K562 (cell line): ENCODE data around the gene CEBPE. TPM values are rescaled to one million over a fixed set of nuclear protein-coding genes. Genes with fewer than 3 reads are reported as not detected.

Experiments used
- ATF7 ChIP-seq: fragments of 450-650 bp; IDR thresholded peaks from 2 replicates; pipeline ENCODE4 v1.7.1; 2014; ENCODE audit warnings: mild to moderate bottlenecking, moderate library complexity
- BCOR ChIP-seq: fragments of 450-650 bp; IDR thresholded peaks from 2 replicates; pipeline ENCODE4 v1.6.1; 2016
- CAMTA2 ChIP-seq: fragments of 250-450 bp; sonication (Bioruptor Pico); conservative IDR thresholded peaks from 2 replicates; pipeline ENCODE4 v1.5.1; 2022
- EGR1 ChIP-seq: fragments of 450-650 bp; conservative IDR thresholded peaks from 2 replicates; pipeline ENCODE4 v1.6.1; 2017; ENCODE audit warnings: mild to moderate bottlenecking
- FOS ChIP-seq: IDR thresholded peaks from 3 replicates; pipeline ENCODE4 v1.6.1; 2011; ENCODE audit not compliant: insufficient read length; ENCODE audit errors: extremely low read depth
- HDAC1 ChIP-seq, 2 experiments: fragments of 450-650 bp; IDR thresholded peaks; 2 replicates each; pipeline ENCODE4 v1.6.1; 2016 to 2017; ENCODE audit warnings: inconsistent platforms in 1 of 2, mild to moderate bottlenecking in 1 of 2, moderate library complexity in 1 of 2
- HDAC8 ChIP-seq: fragments of 450-650 bp; IDR thresholded peaks from 2 replicates; pipeline ENCODE4 v1.6.1; 2016; ENCODE audit warnings: mild to moderate bottlenecking, missing genetic modification characterization, moderate library complexity, missing compliant biosample characterization
- HLTF ChIP-seq: fragments of 450-650 bp; IDR thresholded peaks from 2 replicates; pipeline ENCODE4 v1.6.1; 2016
- KLF16 ChIP-seq: IDR thresholded peaks from 2 replicates; pipeline ENCODE4 v1.6.1; 2016; ENCODE audit warnings: antibody characterized with exemption
- MEIS2 ChIP-seq: fragments of 450-650 bp; IDR thresholded peaks from 2 replicates; pipeline ENCODE4 v1.6.1; 2014; ENCODE audit warnings: mild to moderate bottlenecking; ENCODE audit not compliant: partially characterized antibody
- NCOR1 ChIP-seq: fragments of 450-650 bp; IDR thresholded peaks from 2 replicates; pipeline ENCODE4 v1.6.1; 2016; ENCODE audit warnings: mild to moderate bottlenecking, moderate library complexity
- NUFIP1 ChIP-seq: fragments of 450-650 bp; IDR thresholded peaks from 2 replicates; pipeline ENCODE4 v1.6.1; 2018; ENCODE audit not compliant: partially characterized antibody
- RB1 ChIP-seq: fragments of 450-650 bp; IDR thresholded peaks from 2 replicates; pipeline ENCODE4 v1.6.1; 2017; ENCODE audit warnings: low read depth, mild to moderate bottlenecking
- SAP30 ChIP-seq: fragments of 200-600 bp; sonication (generic); IDR thresholded peaks from 2 replicates; pipeline ENCODE4 v1.6.1; 2012; ENCODE audit warnings: borderline replicate concordance, low read depth, mild to moderate bottlenecking, moderate library complexity, low read length, control low read depth, inconsistent platforms; ENCODE audit not compliant: insufficient read depth, poor library complexity, severe bottlenecking
- YY1 ChIP-seq, 3 experiments: IDR thresholded peaks; 2 replicates each; pipeline ENCODE4 v1.6.1; 2011; ENCODE audit warnings: low read length in 2 of 3, mild to moderate bottlenecking in 2 of 3, moderate library complexity in 2 of 3, borderline replicate concordance in 1 of 3, control low read depth in 1 of 3, low read depth in 1 of 3; ENCODE audit not compliant: insufficient read depth in 3 of 3, insufficient replicate concordance in 2 of 3, control insufficient read depth in 1 of 3, insufficient read length in 1 of 3; ENCODE audit errors: extremely low read depth in 1 of 3
- ZNF224 ChIP-seq: sonication (generic); formaldehyde crosslinking; IDR thresholded peaks from 2 replicates; pipeline ENCODE4 v1.8.0; 2022; ENCODE audit warnings: mild to moderate bottlenecking, missing genetic modification reagents
- ZNF79 ChIP-seq: fragments of 250-450 bp; sonication (Bioruptor Pico); IDR thresholded peaks from 2 replicates; pipeline ENCODE4 v1.4.0; 2020; ENCODE audit warnings: low read depth, mild to moderate bottlenecking, moderate library complexity
- polyA plus RNA-seq, 8 experiments: library from polyadenylated mRNA; depleted of rRNA in 4 of 8; stranded (reverse) in 5 of 8; unstranded in 3 of 8; fragments of >200 nt; fragmentation: Nextera tagmentation in 2 of 8; fragmentation: Illumina TruSeq in 1 of 8; extraction: Ambion mirVana in 2 of 8; extraction: Trizol in 1 of 8; gene quantifications; 2 replicates each; pipeline versions ENCODE4 v1.2.1 to v1.2.3, GENCODE V29; 2011 to 2014; ENCODE audit warnings: inconsistent platforms in 1 of 8, missing spikeins in 1 of 8
- total RNA-seq, 7 experiments: library from RNA; depleted of rRNA in 6 of 7; stranded (reverse); fragments of >200 nt in 6 of 7; fragmentation: Illumina TruSeq in 2 of 7; extraction: Trizol in 2 of 7; gene quantifications; 2 replicates each; pipeline versions ENCODE4 v1.2.1 to v1.2.3, GENCODE V29; 2011 to 2021; ENCODE audit warnings: low replicate concordance in 1 of 7
- TF ChIP-seq, protein P1 (sequence below): sonication (generic); formaldehyde crosslinking; IDR thresholded peaks from 2 replicates; pipeline ENCODE4 v1.8.0; 2022; ENCODE audit warnings: missing genetic modification reagents, mild to moderate bottlenecking, moderate library complexity, borderline replicate concordance
- TF ChIP-seq, protein P2 (sequence below): fragments of 250-450 bp; sonication (Bioruptor Pico); IDR thresholded peaks from 2 replicates; pipeline ENCODE4 v1.8.0; 2021; ENCODE audit warnings: moderate library complexity, mild to moderate bottlenecking, inconsistent platforms
- TF ChIP-seq, protein P3 (sequence below): fragments of 250-450 bp; sonication (Bioruptor Pico); IDR thresholded peaks from 2 replicates; pipeline ENCODE4 v1.4.0; 2020
- TF ChIP-seq, protein P4 (sequence below), 2 experiments: fragments of 250-450 bp in 1 of 2; fragments of 450-650 bp in 1 of 2; sonication (Bioruptor Pico) in 1 of 2; IDR thresholded peaks; 2 replicates each; pipeline versions ENCODE4 v1.6.1 to v1.8.0; 2016 to 2021; ENCODE audit warnings: mild to moderate bottlenecking in 2 of 2, moderate library complexity in 2 of 2, missing compliant biosample characterization in 1 of 2, missing genetic modification characterization in 1 of 2
- TF ChIP-seq, protein P5 (sequence below): sonication (generic); formaldehyde crosslinking; IDR thresholded peaks from 2 replicates; pipeline ENCODE4 v1.9.0; 2022; ENCODE audit warnings: mild to moderate bottlenecking, missing genetic modification reagents

CEBPE gene
- total and polyA plus RNA-seq, 9 of the 15 experiments (the other 6 are each of a cell fraction or from before 2014, with no cell fraction given), result 0.09 to 0.15 (median 0.13) TPM; not detected in 6

DNA sequence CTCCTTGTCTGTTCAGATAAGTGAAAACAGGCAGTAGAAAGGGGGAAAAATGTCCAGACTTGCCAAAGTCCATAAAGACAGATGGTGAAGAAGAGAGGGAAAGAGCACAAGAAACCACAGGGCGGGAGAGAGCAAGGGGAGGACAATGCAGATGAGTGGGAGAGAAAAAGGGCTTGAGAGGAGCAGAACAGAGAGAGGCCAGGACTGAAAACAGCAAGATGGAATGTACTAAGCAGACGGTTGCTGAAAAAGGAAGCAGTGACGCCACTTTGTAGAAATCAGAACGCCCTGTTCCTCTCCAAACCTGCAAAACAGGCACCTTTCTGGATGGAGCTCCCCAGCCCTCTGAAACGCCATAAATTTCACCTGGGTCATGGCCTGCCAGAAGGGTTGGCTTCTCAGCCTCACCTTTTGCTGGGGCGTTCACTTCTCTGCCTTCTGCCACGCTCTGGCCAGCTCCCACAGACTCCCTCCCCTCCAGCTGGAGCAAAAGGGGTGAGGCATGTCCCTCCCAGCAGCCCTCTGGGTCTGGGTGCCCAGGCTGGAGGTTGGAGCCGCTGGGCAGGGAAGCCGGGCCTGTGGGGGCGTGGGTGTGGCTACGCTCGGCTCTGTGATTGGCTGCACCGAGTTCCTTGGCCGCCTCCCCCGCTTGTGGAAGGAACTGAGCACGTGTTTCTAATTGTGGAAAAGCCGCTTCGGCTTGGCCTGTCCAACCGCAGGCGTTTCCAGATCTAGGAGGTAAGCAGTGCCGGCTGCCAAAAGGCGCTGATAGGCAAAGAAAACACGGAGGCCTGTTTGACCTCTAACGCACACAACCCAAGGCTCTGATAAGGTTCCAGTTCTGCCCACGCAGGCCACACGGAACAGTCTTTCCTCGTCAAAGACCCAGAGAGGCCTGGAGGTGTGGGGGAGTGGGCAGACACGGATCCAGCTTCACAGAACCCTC, 35.1 kb upstream of the CEBPE start (continued):
- TF ChIP-seq, protein P1, sequence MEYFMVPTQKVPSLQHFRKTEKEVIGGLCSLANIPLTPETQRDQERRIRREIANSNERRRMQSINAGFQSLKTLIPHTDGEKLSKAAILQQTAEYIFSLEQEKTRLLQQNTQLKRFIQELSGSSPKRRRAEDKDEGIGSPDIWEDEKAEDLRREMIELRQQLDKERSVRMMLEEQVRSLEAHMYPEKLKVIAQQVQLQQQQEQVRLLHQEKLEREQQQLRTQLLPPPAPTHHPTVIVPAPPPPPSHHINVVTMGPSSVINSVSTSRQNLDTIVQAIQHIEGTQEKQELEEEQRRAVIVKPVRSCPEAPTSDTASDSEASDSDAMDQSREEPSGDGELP, result peak; percentile 82
- TF ChIP-seq FOS (peak; percentile 37), HDAC1 (IDR thresholded peaks at IDR 0.05) (peak in 1 of 2 experiments; percentile 74; a peak in 2 of 4 replicates), EGR1 (peak; percentile 95), SAP30 (no peak), ZNF224 (CRISPR knock-in tag) (no peak), CAMTA2 (CRISPR knock-in tag) (no peak), HDAC8 (tag) (peak; percentile 67; the same call in 1 of the 2 replicates), ATF7 (0 out of 2 replicates have a peak, but pooled peaks have one; percentile 30), KLF16 (peak; percentile 61), YY1 (IDR thresholded peaks at IDR 0.05; ENCODE audit: borderline replicate concordance in 1 of 3, control insufficient read depth in 1 of 3, extremely low read depth in 1 of 3, insufficient read depth in 3 of 3, insufficient read length in 1 of 3, insufficient replicate concordance in 2 of 3, low read depth in 1 of 3, low read length in 2 of 3) (peak in 1 of 3 experiments; percentile 9), BCOR (0 out of 2 replicates have a peak, but pooled peaks have one; percentile 35), MEIS2 (peak; percentile 63), NCOR1 (peak; percentile 53), ZNF79 (no peak), HLTF (0 out of 2 replicates have a peak, but pooled peaks have one; percentile 13), RB1 (0 out of 2 replicates have a peak, but pooled peaks have one; percentile 53), NUFIP1 (no peak)
- TF ChIP-seq, protein P2, sequence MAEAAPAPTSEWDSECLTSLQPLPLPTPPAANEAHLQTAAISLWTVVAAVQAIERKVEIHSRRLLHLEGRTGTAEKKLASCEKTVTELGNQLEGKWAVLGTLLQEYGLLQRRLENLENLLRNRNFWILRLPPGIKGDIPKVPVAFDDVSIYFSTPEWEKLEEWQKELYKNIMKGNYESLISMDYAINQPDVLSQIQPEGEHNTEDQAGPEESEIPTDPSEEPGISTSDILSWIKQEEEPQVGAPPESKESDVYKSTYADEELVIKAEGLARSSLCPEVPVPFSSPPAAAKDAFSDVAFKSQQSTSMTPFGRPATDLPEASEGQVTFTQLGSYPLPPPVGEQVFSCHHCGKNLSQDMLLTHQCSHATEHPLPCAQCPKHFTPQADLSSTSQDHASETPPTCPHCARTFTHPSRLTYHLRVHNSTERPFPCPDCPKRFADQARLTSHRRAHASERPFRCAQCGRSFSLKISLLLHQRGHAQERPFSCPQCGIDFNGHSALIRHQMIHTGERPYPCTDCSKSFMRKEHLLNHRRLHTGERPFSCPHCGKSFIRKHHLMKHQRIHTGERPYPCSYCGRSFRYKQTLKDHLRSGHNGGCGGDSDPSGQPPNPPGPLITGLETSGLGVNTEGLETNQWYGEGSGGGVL (CRISPR knock-in tag), result no peak
- TF ChIP-seq, protein P3, sequence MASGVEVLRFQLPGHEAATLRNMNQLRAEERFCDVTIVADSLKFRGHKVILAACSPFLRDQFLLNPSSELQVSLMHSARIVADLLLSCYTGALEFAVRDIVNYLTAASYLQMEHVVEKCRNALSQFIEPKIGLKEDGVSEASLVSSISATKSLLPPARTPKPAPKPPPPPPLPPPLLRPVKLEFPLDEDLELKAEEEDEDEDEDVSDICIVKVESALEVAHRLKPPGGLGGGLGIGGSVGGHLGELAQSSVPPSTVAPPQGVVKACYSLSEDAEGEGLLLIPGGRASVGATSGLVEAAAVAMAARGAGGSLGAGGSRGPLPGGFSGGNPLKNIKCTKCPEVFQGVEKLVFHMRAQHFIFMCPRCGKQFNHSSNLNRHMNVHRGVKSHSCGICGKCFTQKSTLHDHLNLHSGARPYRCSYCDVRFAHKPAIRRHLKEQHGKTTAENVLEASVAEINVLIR (CRISPR knock-in tag), result peak; percentile 24; the same call in 1 of the 2 replicates
- TF ChIP-seq, protein P4, sequence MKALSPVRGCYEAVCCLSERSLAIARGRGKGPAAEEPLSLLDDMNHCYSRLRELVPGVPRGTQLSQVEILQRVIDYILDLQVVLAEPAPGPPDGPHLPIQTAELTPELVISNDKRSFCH (CRISPR knock-in tag; IDR thresholded peaks at IDR 0.05), result no peak
- TF ChIP-seq, protein P4 (tag; IDR thresholded peaks at IDR 0.05), result peak; percentile 87
- TF ChIP-seq, protein P5, sequence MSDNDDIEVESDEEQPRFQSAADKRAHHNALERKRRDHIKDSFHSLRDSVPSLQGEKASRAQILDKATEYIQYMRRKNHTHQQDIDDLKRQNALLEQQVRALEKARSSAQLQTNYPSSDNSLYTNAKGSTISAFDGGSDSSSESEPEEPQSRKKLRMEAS (CRISPR knock-in tag), result peak; percentile 93
